Fibroblast of gingiva (primary cell): ENCODE measurements around the gene GLIPR2.
A peak's percentile ranks its signal among the peaks of the same experiment; 100 is the strongest.

Experiments used
- DNase-seq: peaks from one replicate; pipeline ENCODE4 v3.0.0-alpha.2; 2011; ENCODE audit warnings: low read depth

The GLIPR2 gene

DNA sequence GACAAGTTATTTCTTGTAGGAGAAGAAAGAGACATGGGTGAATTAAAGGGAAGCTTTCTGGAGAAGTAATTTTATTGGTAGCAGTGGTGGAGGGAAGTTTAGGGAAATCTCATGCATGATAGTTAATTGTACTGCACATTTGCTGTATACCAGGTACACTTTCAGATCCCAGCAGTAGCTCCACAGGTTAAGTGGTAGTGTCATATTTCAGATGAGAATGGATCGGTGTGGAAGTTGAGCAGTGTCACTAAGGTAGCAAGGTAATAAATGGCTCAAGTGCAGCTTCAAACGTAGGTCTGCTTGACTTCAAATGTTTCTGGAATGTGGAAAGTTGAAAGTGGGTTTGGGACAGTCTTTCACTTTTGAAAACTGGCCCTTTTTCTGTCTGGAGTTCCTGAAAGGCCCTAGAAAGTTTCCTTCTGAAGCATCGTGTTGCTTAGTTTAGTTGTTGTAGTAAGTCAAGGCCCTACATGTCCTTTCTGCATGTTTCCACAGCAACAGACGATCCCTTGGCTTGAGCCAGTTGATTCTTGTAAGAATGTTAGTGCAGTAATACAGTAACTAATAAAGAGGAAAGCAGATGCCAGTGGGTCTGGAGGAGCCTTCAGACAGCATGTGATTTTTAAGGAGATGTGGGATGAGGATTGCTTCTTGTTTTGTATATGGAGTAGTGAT, 57.9 kb downstream of the GLIPR2 start:
- DNase-seq, result peak; percentile 55

DNA sequence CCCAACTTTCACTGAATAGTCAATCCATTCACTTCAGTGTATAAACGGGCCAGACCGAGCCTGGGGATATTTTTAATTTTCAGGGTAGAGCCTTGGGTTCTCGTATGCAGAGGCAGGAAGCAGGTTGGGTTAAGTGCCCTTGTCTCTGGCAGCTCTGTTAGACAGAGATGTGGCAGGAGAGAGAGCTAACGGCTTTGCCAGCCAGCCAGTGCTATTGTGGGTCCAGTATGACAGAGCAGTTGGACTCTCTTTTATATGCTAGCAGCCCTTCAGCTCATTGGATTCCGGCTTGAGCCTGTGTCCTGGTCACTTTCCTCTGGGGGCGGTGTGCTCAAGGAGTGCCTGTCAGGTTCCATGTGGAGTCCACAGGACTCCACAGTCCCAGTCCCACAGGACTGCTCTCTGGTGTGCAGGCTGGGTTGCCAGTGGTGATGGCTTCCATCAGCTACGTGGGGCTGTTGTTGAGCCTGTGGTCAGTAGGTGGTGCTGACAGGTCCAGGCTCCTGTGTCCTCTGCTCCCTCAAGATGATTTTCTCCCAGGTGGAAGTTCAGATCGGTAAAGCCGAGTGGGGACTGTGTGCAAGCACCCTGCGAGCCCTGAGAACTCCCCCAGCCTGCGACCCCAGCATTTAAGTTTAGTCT, 68.5 kb downstream of the GLIPR2 start:
- DNase-seq, result no peak

DNA sequence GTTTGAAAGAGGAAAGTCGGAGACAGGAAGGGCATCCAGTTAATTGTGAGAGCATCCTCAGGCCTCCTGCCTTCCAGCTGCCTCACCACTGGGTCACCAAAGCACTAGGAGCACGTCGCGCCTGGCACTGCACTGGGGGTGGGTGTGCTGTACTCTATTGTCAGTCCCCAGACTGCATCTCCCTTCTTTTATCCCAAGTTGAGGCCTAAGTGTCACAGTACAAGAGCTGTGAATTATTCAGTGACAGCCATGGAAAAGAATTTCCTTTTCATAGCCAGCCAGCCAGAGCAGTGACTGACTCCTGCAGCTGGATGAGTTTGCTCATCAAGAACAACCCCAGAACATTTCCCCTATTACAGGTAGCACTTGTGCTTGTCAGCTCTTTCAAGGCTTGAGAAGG, 70.5 kb downstream of the GLIPR2 start:
- no peak for DNase-seq

DNA sequence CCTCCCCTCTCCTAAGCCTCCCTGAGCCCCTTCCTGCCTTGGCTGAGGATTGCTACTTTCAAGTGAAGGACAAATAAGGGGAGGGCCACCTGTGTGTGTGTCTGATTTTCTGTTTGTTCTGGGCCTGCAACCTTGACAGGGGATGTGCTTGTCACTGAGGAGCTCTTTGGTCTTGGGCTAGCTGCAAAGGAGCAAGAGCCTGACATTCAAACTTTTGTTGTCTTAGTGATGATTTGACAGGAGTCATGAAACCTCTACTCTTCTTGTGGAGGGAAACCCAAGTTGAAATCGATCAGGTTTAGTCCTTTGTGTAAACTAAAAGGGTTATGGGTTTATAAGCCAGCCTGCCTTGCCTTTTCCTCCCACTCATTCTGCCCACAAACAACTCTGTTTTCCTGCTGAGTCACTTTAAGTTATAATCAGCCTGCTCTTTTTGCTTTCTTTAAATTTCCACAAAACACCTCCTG, 71.0 kb downstream of the GLIPR2 start:
- DNase-seq, result no peak

DNA sequence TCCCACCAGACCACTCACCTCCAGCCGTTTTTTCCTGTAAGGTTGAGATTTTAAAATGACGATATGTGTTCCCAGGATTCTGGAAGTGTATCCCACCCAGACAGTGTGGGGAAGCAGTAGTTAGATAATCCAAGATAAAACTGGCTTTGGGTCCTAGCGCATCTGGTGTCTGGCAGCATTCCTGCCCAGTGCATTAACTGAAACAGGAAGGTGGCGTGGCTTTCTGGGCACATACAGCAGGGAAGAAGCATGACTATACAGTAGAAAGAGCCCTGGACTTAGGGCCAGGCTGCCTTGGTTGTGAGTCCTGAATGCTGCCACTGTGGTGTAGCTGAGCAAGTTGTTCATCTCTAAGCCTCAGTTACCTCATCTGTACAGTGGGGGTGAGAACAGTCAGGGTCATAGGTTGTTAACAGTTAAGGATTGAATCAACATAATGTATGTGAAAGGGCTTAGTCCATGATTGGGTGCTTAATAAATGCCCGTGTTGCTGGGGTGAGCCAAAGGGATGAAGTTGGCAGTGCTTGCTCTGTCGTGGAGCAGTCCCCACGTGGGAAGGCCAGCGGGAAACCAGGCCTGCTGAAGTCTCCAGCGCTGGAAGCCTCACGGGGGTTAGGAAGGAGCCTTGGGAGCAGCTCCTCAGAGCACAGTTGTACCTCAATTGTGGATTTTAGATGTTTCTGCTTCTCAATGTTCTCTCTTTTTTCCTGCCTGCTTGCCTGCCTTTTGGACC, 72.2 kb downstream of the GLIPR2 start:
- DNase-seq, result no peak

DNA sequence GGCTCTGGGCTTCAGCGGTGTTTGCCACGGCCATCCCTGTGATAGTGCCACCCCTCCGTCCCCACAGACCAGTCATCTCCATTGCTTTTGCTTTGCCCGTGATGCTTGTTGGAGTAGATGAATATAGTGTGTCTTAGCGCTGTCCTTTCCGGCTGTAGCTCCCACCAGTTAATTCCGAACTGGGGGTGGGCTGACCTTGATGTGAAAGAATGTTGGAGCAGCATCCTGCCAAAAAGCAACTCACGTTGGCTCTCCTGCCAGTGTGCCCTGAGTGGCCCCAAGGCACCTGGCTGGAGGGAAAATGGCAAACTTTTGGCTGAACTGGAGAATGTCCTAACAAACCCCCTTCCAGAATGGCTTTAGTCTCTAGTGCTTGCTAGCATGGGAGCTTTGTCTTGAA, 74.2 kb downstream of the GLIPR2 start:
- DNase-seq, result no peak

DNA sequence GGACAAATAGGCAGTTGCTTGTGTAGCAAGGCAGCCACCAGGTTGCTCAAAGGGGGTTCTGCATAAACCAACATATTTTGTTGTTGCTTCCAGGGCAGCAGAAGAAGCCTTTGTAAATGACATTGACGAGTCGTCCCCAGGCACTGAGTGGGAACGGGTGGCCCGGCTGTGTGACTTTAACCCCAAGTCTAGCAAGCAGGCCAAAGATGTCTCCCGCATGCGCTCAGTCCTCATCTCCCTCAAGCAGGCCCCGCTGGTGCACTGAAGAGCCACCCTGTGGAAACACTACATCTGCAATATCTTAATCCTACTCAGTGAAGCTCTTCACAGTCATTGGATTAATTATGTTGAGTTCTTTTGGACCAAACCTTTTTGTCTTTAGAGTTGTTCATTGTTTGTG, 75.0 kb downstream of the GLIPR2 start:
- DNase-seq, result no peak

DNA sequence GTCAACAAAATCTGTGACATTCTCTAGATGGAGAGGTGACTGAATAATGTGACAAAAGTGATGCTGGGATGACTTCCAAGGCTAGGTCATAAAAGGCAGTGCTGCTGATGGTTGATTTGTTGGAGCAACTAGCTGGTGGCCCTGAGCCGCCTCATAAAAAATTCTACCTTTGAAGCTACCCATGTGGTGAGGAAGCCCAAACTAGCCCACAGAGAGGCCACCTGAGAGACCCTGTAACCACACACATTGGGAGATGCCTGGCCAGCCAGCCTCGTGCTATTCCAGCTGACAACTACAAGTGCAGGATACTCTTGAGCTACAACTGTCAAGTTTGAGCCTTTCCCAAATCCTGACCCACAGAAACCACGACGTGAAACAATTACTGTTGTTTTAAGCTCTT, 76.9 kb downstream of the GLIPR2 start:
- DNase-seq, result no peak
